Activated CD4-positive, CD25-positive, alpha-beta regulatory T cell treated with anti-CD3 and anti-CD28 coated beads, Interleukin-2, amount 50 U/mL, for 16 hours (primary cell): ENCODE measurements around the gene TAP2.
"Not testable (repeated sequence)": the region's sequence is repeated elsewhere in the genome, so short reads cannot be mapped to it uniquely, and the experiment has no call there.

ENCODE experiments used
- DNase-seq: peaks from one replicate; pipeline ENCODE4 v3.0.0-alpha.2; 2020; ENCODE audit warnings: low read depth, low spot score

TAP2 gene

DNA sequence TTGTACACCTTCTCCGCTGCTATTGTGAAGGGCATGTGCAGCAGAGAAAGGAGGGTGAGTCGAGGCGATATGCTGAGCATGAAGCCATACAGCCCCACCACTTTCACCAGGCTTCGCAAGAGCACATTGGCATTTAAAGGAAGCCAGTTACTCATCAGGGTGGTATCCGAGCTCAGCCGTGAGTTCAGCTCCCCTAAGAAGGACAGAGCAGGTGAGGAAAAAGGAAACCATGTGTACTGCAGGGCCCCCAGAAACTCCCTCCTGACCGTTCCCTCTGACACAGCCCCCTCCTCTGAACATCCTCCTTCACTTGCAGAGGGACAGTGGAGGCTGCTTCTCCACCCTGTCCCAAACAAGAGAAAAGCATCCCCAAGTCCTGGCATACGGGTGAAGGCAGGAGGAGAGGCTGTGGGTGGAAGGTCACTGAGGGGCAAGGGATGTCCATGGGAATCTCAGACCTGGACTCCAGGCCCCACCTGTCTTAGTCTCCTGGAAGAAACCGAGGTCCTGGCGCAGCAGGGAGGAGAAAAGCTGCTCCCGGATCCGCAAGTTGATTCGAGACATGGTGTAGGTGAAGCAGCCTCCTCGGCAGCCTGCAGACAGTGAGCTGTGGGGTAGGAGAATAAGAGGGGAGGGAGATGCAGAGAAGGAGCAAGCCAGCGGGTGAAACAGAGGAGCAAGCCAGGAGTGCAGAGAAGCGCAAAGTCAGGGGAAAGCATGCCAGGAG lies 3.2 kb downstream of the TAP2 start:
- DNase-seq, result no peak

- no peak for DNase-seq
Observed at GRCh38 chr6:32833664-32834063, 4.9 kb downstream of the TAP2 start.

- DNase-seq, result no peak
Observed at GRCh38 chr6:32832535-32832934, 6.0 kb downstream of the TAP2 start.

DNA sequence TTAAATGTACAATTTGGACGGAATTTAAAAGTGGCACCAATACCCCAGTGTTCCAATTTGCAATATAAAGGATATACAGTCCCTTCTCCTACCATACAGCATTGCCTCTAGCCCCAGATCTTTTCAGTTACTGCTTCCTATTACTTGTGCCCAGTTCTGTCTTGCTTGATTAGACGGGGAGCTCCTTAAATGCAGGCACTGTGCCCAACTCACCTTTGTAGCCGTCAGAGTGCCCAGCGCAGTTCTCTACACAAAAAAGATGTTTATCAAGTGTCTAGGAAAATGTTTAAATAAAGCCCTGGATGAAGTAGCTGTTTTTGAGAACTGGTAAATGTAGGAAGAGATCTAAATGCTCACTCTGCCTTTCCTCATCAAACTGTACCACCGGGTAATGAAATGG lies 7.6 kb downstream of the TAP2 start:
- no peak for DNase-seq

- no peak for DNase-seq
Observed at GRCh38 chr6:32830017-32830416, 8.5 kb downstream of the TAP2 start.

DNA sequence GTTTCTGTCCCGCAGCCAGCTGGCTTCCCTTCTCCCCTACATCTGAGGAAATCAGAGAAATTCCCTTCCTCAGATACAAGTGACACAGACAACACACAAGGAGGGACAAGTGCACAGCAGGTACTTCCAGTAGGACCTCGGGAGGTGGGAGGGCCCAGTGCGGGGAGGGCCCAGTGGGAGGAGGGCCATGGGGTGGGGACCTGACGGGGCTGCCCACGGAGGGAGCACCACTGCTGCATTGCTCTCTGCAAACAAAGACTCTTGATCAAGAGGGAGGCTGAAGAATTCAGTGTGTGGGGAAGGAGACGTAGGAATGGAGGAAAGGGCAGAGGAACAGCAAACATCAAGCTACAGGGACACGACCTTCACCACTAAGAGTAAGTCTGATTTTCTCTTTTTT lies 9.0 kb downstream of the TAP2 start:
- no peak for DNase-seq

DNA sequence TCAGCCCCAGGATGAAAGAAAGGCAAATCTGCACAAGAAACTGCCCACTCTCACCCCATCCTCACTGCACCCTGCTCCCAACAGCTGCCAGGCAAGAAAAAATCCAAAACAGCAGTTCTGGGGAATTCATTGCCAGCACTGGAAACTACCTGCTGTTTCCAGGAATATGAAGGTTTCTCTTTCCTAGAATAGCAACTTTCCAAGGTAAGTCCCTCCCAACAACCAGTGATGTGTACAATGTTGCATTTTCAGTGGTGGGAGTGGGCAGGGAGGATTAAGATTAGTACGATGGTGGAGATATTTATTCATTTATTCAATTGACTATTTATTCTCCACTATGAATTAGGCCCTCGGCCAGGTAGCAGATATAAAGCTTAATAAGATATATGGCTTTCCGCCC lies 11.5 kb downstream of the TAP2 start:
- no peak for DNase-seq

- no peak for DNase-seq
Observed at GRCh38 chr6:32825966-32826365, 12.6 kb downstream of the TAP2 start.

DNA sequence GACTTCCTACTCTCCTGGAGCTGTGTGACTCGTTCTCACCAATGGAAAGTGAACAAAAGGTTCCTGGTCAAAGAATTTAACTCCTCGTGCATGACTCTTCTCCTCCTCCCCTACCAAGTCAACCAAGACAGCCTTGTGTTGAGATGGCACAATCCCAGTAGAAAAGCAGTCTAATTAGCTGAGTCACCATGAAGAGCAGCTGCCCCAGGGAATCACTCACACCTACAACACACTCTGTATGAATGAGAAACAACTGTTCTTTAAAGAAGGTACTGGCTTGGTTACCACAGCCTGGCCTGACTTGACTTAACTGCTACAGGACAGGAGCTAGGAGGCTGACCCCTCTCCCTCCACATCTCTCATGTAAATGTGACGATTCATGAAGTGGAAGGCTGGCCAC lies 18.8 kb downstream of the TAP2 start:
- DNase-seq, result no peak

GRCh38 chr6:32818867-32819266 lies 19.7 kb downstream of the TAP2 start:
- no peak for DNase-seq

- no peak for DNase-seq
Observed at GRCh38 chr6:32816746-32817204, 21.8 kb downstream of the TAP2 start, which contains the start of gene HLA-DOB. HLA-DOB (minus strand) TSS chr6:32817002; CDS start chr6:32816951, 51 bp downstream.

DNA sequence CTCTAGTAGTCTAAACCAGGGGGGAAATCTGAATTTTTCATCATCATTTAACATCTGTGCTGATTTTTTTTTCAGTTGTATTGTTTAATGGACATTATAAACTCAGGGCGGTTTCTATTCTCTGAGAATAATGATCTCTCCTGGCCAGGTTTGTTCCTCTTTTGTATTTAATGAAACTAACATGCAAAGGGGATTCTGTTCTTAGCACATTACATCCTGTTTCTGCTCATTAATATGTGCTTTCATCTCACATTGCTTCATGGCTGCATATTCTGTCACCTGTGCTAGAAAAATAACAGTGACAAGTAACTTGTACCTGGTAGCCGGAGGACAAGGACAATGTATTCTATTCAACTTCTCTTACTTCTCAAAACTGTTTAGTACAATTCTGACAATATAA lies 22.5 kb downstream of the TAP2 start:
- DNase-seq, result no peak

DNA sequence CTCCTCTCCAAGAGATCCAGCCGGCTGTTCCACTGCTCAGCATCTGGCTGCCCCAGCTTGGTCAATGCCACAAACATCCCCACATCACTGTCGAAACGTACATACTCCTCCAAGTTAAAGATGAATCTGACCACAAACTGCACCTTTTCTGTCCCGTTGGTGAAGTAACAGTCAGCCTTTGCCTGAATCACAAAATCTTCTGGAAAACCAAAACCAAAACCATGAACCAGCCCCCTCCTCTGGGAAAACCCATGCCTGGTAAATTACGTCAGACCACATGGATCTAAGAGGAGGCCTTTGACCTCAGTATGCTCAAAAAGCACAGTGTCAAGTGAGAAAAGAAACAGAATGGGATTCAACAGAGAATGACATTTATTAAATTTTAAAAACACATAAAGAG lies 23.4 kb downstream of the TAP2 start:
- no peak for DNase-seq

GRCh38 chr6:32814145-32814544 lies 24.4 kb downstream of the TAP2 start:
- no peak for DNase-seq

- DNase-seq, result no peak
Observed at GRCh38 chr6:32809171-32809570, 29.4 kb downstream of the TAP2 start.

DNA sequence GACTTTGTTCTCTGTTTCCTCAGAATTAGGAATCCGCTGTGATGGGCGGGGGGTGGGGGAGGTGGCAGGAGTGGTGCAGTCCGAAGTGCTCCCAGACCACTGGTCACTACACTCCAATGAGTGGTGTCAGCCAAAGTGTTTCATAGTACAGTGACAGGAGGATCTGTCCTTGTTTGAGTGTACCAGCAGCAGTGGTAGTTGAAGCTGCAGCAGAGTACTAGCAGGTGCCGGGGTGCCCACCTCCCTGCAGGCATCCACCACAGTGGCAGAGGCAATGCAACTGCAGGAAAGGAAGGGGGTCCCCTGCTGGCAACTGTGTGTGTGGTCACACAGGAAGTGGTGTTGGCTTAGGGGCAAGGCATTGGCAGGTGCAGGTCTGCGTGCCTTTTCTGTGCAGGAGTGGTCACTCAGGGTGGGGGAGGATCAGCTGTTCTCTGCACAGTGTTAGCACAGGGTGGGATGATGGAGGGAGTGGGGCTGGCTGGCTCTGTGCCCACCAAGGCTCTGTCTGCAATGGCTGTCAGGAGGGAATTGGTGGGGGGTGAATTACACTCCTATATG lies 31.4 kb downstream of the TAP2 start:
- no peak for DNase-seq

GRCh38 chr6:32805404-32805803 lies 33.1 kb downstream of the TAP2 start:
- not testable (repeated sequence) for DNase-seq

DNA sequence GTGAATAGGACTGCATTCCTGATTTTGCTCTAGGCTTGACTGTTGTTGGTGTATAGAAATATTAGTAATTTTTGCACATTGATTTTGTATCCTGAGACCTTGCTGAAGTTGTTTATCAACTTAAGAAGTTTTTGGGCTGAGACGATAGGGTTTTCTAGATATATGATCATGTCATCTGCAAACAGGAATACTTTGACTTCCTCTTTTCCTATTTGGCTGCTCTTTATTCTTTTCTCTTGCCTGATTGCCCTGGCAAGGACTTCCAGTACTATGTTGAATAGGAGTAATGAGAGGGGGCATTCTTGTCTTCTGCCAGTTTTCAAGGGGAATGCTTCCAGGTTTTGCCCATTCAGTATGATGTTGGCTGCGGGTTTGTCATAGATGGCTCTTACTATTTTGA lies 35.1 kb downstream of the TAP2 start:
- no peak for DNase-seq

- no peak for DNase-seq
Observed at GRCh38 chr6:32799740-32800139, 38.8 kb downstream of the TAP2 start.

GRCh38 chr6:32799168-32799567 lies 39.4 kb downstream of the TAP2 start:
- no peak for DNase-seq

- DNase-seq, result peak; percentile 63
Observed at GRCh38 chr6:32796848-32797776, 41.4 kb downstream of the TAP2 start.

- DNase-seq, result no peak
Observed at GRCh38 chr6:32794510-32794909, 44.0 kb downstream of the TAP2 start.
